ENCODE results near the gene EPHA1.

EPHA1 gene

GRCh38 chr7:143397710-143398530 is 10.7 kb downstream of the EPHA1 start:
- H3K27me3 Mint-ChIP-seq (ENCODE audit: low read depth, poor library complexity) = peaks cover 17% of the 10 kb centered on the region
- H3K27ac Mint-ChIP-seq = no peak overlapping the region
- no peak for DNase-seq
- peaks cover 10% of the 10 kb centered on the region for H3K4me1 Mint-ChIP-seq
- H3K9me3 Mint-ChIP-seq = no peaks in the 10 kb centered on the region
- H3K36me3 Mint-ChIP-seq (ENCODE audit: low read depth) = peaks cover 2% of the 10 kb centered on the region
- no peak overlapping the region for H3K4me3 Mint-ChIP-seq
- TF ChIP-seq CTCF (IDR thresholded peaks at IDR 0.05) = no peak

- no peaks in the 10 kb centered on the region for H3K9me3 Mint-ChIP-seq
- no peak overlapping the region for H3K4me3 Mint-ChIP-seq
- H3K4me1 Mint-ChIP-seq = peaks cover 10% of the 10 kb centered on the region
These were observed 11.8 kb downstream of the EPHA1 start for GRCh38 chr7:143396625-143397556.

DNA sequence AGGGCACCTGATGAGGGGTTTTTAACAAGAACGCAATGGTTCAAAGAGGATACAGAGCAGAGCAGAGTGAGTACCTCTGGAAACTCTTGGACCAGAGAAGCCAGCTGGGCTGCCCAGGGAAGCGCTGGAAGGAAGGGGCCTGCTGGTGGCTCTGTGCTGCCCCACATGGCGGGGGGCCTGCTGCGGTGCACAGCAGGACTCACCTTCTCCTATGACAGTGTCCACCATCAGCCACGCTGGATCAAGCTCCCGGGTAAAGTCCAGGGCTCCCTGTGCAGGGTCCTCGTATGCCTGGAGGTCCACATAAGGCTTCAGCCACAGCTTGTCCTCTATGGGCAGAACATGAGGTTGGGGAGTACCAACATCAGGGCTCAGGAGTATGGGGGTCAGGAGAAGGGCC is 12.5 kb downstream of the EPHA1 start:
- DNase-seq = no peak
- no peak overlapping the region for H3K4me3 Mint-ChIP-seq
- no peak for TF ChIP-seq CTCF (IDR thresholded peaks at IDR 0.05)
- peaks cover 7% of the 10 kb centered on the region for H3K27me3 Mint-ChIP-seq (ENCODE audit: low read depth, poor library complexity)
- H3K9me3 Mint-ChIP-seq = no peaks in the 10 kb centered on the region
- peaks cover 10% of the 10 kb centered on the region for H3K4me1 Mint-ChIP-seq
- H3K27ac Mint-ChIP-seq = no peak overlapping the region
- H3K36me3 Mint-ChIP-seq (ENCODE audit: low read depth) = peaks cover 4% of the 10 kb centered on the region

More at GRCh38 chr7:143396625-143397556, 11.8 kb downstream of the EPHA1 start:
- H3K36me3 Mint-ChIP-seq (ENCODE audit: low read depth) = peaks cover 4% of the 10 kb centered on the region
- H3K27ac Mint-ChIP-seq = no peak overlapping the region
- TF ChIP-seq CTCF (IDR thresholded peaks at IDR 0.05) = no peak
- peaks cover 12% of the 10 kb centered on the region for H3K27me3 Mint-ChIP-seq (ENCODE audit: low read depth, poor library complexity)
- DNase-seq = no peak

- Mint-ChIP-seq H3K4me1 (peaks cover 10% of the 10 kb centered on the region), H3K27me3 (ENCODE audit: low read depth, poor library complexity) (peaks cover 7% of the 10 kb centered on the region), H3K27ac (no peak overlapping the region), H3K9me3 (no peaks in the 10 kb centered on the region), H3K4me3 (no peak overlapping the region), H3K36me3 (ENCODE audit: low read depth) (peaks cover 8% of the 10 kb centered on the region)
- no peak for TF ChIP-seq CTCF (IDR thresholded peaks at IDR 0.05)
- DNase-seq = no peak
These were observed 13.2 kb downstream of the EPHA1 start for GRCh38 chr7:143395187-143396149.

DNA sequence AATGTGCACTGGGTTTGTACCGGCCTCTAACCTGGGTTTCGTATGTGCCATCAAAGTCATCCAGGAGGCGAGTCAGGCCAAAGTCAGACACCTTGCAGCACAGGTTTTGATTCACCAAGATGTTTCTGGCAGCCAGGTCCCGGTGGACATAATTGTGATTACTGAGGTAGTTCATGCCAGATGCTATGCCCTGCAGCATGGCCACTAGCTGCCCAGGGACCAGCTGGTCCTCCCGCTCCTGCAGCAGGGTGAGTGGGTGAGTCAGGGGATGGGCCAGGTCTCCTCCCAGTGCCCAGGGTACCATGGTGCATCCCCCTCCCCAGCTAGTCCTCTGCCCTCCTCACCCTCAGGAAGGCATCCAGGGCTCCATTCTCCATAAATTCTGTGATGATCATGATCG is 13.9 kb downstream of the EPHA1 start:
- H3K27ac Mint-ChIP-seq = no peak overlapping the region
- no peak for DNase-seq
- H3K27me3 Mint-ChIP-seq (ENCODE audit: low read depth, poor library complexity) = peaks cover 7% of the 10 kb centered on the region
- no peak for TF ChIP-seq CTCF (IDR thresholded peaks at IDR 0.05)
- H3K4me3 Mint-ChIP-seq = no peak overlapping the region
- H3K36me3 Mint-ChIP-seq (ENCODE audit: low read depth) = peaks cover 15% of the 10 kb centered on the region
- H3K4me1 Mint-ChIP-seq = peaks cover 13% of the 10 kb centered on the region
- no peaks in the 10 kb centered on the region for H3K9me3 Mint-ChIP-seq

All from nephron progenitor cell (in vitro differentiated cells).